Measurements from ENCODE around the gene OCRL. TPM values are rescaled to one million over a fixed set of nuclear protein-coding genes. Genes with fewer than 3 reads are reported as not detected.

OCRL gene
- total RNA-seq, 1 donor from 2014 or later: 49.8 TPM

- peak overlapping the region; percentile 88 for H3K27ac Mint-ChIP-seq (ENCODE audit: unreplicated experiment)
- DNase-seq (ENCODE audit: extremely low spot score, unreplicated experiment): no peak
- H3K27me3 Mint-ChIP-seq (ENCODE audit: unreplicated experiment): no peaks in the 10 kb centered on the region
- peak overlapping the region; percentile 87 for H3K4me3 Mint-ChIP-seq (ENCODE audit: unreplicated experiment)
- no peaks in the 10 kb centered on the region for H3K9me3 Mint-ChIP-seq (ENCODE audit: unreplicated experiment)
- TF ChIP-seq CTCF (IDR thresholded peaks at IDR 0.05): no peak
- peaks cover 28% of the 10 kb centered on the region for H3K4me1 Mint-ChIP-seq (ENCODE audit: unreplicated experiment)
- no peaks in the 10 kb centered on the region for H3K36me3 Mint-ChIP-seq (ENCODE audit: unreplicated experiment)
Measured at GRCh38 chrX:129524250-129524850, 15.7 kb upstream of the OCRL start.

- Mint-ChIP-seq H3K36me3 (ENCODE audit: unreplicated experiment) (no peaks in the 10 kb centered on the region), H3K9me3 (ENCODE audit: unreplicated experiment) (no peaks in the 10 kb centered on the region), H3K27ac (ENCODE audit: unreplicated experiment) (no peak overlapping the region), H3K4me1 (ENCODE audit: unreplicated experiment) (peaks cover 27% of the 10 kb centered on the region), H3K27me3 (ENCODE audit: unreplicated experiment) (no peaks in the 10 kb centered on the region), H3K4me3 (ENCODE audit: unreplicated experiment) (no peak overlapping the region)
- TF ChIP-seq CTCF (IDR thresholded peaks at IDR 0.05): no peak
- no peak for DNase-seq (ENCODE audit: extremely low spot score, unreplicated experiment)
Measured at GRCh38 chrX:129525162-129525561, 14.9 kb upstream of the OCRL start.

GRCh38 chrX:129525896-129526295 is 14.2 kb upstream of the OCRL start:
- no peak overlapping the region for H3K27ac Mint-ChIP-seq (ENCODE audit: unreplicated experiment)
- H3K27me3 Mint-ChIP-seq (ENCODE audit: unreplicated experiment): no peaks in the 10 kb centered on the region
- peaks cover 27% of the 10 kb centered on the region for H3K4me1 Mint-ChIP-seq (ENCODE audit: unreplicated experiment)
- DNase-seq (ENCODE audit: extremely low spot score, unreplicated experiment): no peak
- no peaks in the 10 kb centered on the region for H3K36me3 Mint-ChIP-seq (ENCODE audit: unreplicated experiment)
- H3K4me3 Mint-ChIP-seq (ENCODE audit: unreplicated experiment): no peak overlapping the region
- no peak for TF ChIP-seq CTCF (IDR thresholded peaks at IDR 0.05)
- H3K9me3 Mint-ChIP-seq (ENCODE audit: unreplicated experiment): no peaks in the 10 kb centered on the region

GRCh38 chrX:129529685-129530281 is 10.3 kb upstream of the OCRL start:
- Mint-ChIP-seq H3K36me3 (ENCODE audit: unreplicated experiment) (no peaks in the 10 kb centered on the region), H3K27ac (ENCODE audit: unreplicated experiment) (peak overlapping the region; percentile 54), H3K4me3 (ENCODE audit: unreplicated experiment) (no peak overlapping the region), H3K4me1 (ENCODE audit: unreplicated experiment) (peaks cover 12% of the 10 kb centered on the region), H3K9me3 (ENCODE audit: unreplicated experiment) (no peaks in the 10 kb centered on the region), H3K27me3 (ENCODE audit: unreplicated experiment) (peaks cover 10% of the 10 kb centered on the region)
- TF ChIP-seq CTCF (IDR thresholded peaks at IDR 0.05): no peak
- DNase-seq (ENCODE audit: extremely low spot score, unreplicated experiment): no peak

GRCh38 chrX:129530410-129530809 is 9.6 kb upstream of the OCRL start:
- Mint-ChIP-seq H3K4me3 (ENCODE audit: unreplicated experiment) (no peak overlapping the region), H3K27me3 (ENCODE audit: unreplicated experiment) (peaks cover 10% of the 10 kb centered on the region), H3K9me3 (ENCODE audit: unreplicated experiment) (no peaks in the 10 kb centered on the region), H3K4me1 (ENCODE audit: unreplicated experiment) (peaks cover 12% of the 10 kb centered on the region), H3K36me3 (ENCODE audit: unreplicated experiment) (no peaks in the 10 kb centered on the region), H3K27ac (ENCODE audit: unreplicated experiment) (no peak overlapping the region)
- TF ChIP-seq CTCF (IDR thresholded peaks at IDR 0.05): no peak
- DNase-seq (ENCODE audit: extremely low spot score, unreplicated experiment): no peak

Data from osteocyte (in vitro differentiated cells).